IPS-18a (cell line): ENCODE measurements around the gene ITGA2.

ENCODE experiments used
- H3K27ac ChIP-seq: one replicate; pipeline ENCODE4 v1.5.1; 2013; ENCODE audit warnings: low read length
- H3K27me3 ChIP-seq: one replicate; pipeline ENCODE4 v1.6.1; 2013; ENCODE audit warnings: mild to moderate bottlenecking, low read length; ENCODE audit not compliant: control insufficient read depth, insufficient read depth
- H3K36me3 ChIP-seq: one replicate; pipeline ENCODE4 v1.6.1; 2013; ENCODE audit warnings: low read depth, low read length; ENCODE audit not compliant: control insufficient read depth
- H3K4me1 ChIP-seq: one replicate; pipeline ENCODE4 v1.6.1; 2013; ENCODE audit warnings: low read depth, low read length; ENCODE audit not compliant: control insufficient read depth
- H3K4me3 ChIP-seq: one replicate; pipeline ENCODE4 v1.5.1; 2013; ENCODE audit warnings: low read length
- H3K9ac ChIP-seq: one replicate; pipeline ENCODE4 v1.6.1; 2013; ENCODE audit warnings: mild to moderate bottlenecking, low read length, moderate library complexity
- H3K9me3 ChIP-seq: one replicate; pipeline ENCODE4 v1.6.1; 2013; ENCODE audit warnings: low read depth, low read length; ENCODE audit not compliant: control insufficient read depth

Gene ITGA2

DNA sequence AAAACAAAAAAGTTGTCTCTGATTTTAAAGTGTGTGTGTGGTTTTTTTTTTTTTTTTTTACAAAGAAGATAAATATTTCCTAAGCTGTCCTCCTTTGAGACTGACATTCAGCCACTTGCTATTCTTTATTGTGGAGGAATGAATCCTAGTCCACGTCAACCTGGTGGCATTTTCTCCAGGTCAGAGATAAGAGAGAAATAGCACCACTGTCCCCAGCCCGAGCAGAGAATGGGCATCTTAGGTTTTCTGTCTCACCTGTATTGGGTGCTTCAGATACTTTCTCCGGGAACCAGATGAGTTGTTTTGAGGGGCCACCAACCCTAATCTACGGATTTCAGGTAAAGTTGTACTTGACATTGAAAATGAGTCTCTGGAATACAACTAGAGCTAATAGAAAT is 1.4 kb downstream of the ITGA2 start:
- Histone ChIP-seq H3K9ac (peak overlapping the region; percentile 66), H3K27me3 (peaks cover 45% of the 10 kb centered on the region), H3K27ac (no peak overlapping the region), H3K36me3 (no peaks in the 10 kb centered on the region), H3K4me3 (peak overlapping the region; percentile 94), H3K4me1 (peaks cover 3% of the 10 kb centered on the region), H3K9me3 (no peaks in the 10 kb centered on the region)

DNA sequence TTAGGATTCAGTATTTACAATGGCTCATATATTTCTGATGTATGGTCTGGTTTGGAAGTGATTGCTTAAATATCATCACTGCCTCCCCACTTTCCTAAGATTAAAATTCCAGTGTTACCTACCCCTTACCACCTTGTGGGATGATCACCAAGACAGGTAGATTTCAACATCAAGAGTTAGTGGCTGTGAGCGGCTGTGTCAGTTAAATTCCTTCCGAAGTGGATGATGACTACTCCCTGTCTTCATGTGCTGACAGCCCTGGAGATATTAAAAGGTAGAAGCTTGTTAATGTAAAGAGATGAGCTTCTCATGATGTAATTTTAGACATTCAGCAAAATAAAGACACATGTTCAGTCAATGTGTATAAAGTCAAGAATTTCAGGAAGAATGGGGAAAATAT is 4.2 kb downstream of the ITGA2 start:
- Histone ChIP-seq H3K4me3 (no peak overlapping the region), H3K27ac (no peak overlapping the region), H3K36me3 (no peaks in the 10 kb centered on the region), H3K9me3 (no peaks in the 10 kb centered on the region), H3K4me1 (peaks cover 3% of the 10 kb centered on the region), H3K9ac (no peak overlapping the region), H3K27me3 (peaks cover 26% of the 10 kb centered on the region)

DNA sequence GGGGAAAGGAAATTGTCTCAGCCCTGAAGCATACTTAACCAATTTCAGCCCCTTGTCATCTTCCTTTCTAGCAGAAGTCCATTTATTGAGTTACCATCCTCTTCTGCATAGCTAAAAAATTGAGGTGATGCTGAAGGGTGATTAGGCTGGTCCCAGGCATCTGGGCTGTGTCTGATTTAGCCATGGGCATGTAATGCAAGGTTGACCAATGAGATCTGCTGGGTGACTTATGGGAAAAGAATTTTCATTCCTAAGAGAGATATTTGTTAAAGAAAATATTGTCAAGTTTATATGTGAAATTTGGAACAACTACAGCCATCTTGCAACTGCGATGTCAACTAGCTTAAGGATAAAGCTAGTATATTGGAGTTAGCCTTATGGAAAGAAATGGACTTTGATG is 5.1 kb downstream of the ITGA2 start:
- peaks cover 19% of the 10 kb centered on the region for H3K27me3 ChIP-seq
- H3K27ac ChIP-seq: no peak overlapping the region
- H3K4me1 ChIP-seq: peaks cover 3% of the 10 kb centered on the region
- H3K4me3 ChIP-seq: no peak overlapping the region
- H3K9ac ChIP-seq: no peak overlapping the region
- no peaks in the 10 kb centered on the region for H3K9me3 ChIP-seq
- no peaks in the 10 kb centered on the region for H3K36me3 ChIP-seq

DNA sequence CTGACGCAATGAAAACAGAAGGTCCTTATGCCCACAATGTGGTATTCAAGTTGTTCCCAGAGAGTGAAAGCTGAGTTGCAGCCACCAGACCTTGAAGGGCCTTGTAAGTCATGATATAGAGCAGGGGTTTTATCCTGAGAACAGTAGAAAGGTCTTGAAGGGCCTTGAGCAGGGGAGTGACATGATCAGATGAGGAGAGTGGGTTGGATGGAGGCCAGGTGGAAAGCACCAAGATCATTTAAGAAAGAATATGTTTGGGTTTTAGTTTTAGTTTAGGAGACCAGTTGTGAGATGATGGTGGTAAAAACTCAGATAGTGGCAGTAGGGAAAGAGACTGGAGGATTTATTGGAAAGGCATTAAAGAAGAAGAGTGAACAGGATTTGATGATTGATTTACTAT is 5.9 kb downstream of the ITGA2 start:
- H3K4me1 ChIP-seq: peaks cover 3% of the 10 kb centered on the region
- H3K27me3 ChIP-seq: peaks cover 11% of the 10 kb centered on the region
- H3K4me3 ChIP-seq: no peak overlapping the region
- H3K9ac ChIP-seq: no peak overlapping the region
- H3K36me3 ChIP-seq: no peaks in the 10 kb centered on the region
- no peak overlapping the region for H3K27ac ChIP-seq
- H3K9me3 ChIP-seq: no peaks in the 10 kb centered on the region

DNA sequence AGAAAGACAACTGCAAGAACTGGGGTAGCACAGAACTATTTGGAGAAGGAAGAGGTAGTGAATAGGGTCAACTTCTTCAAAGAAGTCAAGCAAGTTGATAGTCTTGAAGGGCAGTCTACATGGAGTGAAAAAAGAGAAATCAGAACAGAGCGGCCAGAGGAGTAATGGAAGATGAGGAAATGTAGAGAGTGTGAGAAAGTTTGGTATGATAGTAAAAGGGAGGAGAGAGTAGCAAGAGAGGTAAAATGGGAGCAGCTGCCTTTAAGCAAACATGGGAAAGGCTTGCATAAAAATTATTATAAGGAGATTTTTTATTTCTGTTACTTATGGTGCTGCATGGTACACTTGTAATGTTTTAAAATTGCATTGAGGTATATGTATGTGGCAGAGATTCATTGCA is 6.8 kb downstream of the ITGA2 start:
- Histone ChIP-seq H3K27ac (no peak overlapping the region), H3K9ac (no peak overlapping the region), H3K4me1 (no peaks in the 10 kb centered on the region), H3K36me3 (no peaks in the 10 kb centered on the region), H3K9me3 (no peaks in the 10 kb centered on the region), H3K4me3 (no peak overlapping the region), H3K27me3 (peaks cover 3% of the 10 kb centered on the region)

DNA sequence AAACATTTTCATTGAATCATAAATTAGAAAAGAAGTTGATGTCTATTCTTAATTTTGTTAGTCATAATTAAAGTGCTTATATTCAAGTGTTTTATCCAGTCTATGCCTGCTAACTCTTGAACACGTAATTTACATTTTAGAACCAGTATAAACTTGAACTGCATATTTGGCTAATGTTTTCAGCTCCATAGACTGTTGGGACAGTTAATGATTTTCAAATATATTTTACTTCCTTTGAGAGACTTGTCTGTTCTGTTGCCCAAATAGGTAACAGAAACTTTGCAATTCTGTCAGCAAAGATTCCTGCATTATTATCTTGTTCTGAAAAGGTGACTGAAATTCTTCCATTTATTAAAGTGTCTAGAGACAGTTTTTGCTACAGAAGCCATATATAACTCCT is 7.8 kb downstream of the ITGA2 start:
- Histone ChIP-seq H3K4me3 (no peak overlapping the region), H3K27me3 (no peaks in the 10 kb centered on the region), H3K9ac (no peak overlapping the region), H3K27ac (no peak overlapping the region), H3K36me3 (no peaks in the 10 kb centered on the region), H3K4me1 (no peaks in the 10 kb centered on the region), H3K9me3 (no peaks in the 10 kb centered on the region)

DNA sequence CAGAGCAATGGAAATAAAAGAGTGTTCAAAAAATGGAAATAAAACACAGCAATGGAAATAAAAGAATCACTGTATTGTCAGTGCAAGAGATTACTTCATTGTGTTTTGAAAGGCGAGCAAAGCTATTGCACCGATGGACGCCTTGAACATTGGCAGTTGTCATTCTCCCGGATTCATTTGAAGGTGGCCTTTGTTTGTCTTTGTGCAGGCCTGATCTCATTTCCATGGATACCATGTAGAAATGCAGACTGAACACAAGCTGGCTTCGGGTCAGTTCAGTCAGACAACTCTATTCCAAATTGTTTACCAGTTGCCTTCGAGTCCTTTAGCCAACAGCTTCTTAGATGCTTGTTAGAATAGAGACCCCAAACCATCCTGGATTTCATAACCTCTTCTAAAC is 8.3 kb downstream of the ITGA2 start:
- H3K36me3 ChIP-seq: no peaks in the 10 kb centered on the region
- no peak overlapping the region for H3K9ac ChIP-seq
- no peak overlapping the region for H3K4me3 ChIP-seq
- H3K27me3 ChIP-seq: no peaks in the 10 kb centered on the region
- no peaks in the 10 kb centered on the region for H3K4me1 ChIP-seq
- no peak overlapping the region for H3K27ac ChIP-seq
- no peaks in the 10 kb centered on the region for H3K9me3 ChIP-seq

DNA sequence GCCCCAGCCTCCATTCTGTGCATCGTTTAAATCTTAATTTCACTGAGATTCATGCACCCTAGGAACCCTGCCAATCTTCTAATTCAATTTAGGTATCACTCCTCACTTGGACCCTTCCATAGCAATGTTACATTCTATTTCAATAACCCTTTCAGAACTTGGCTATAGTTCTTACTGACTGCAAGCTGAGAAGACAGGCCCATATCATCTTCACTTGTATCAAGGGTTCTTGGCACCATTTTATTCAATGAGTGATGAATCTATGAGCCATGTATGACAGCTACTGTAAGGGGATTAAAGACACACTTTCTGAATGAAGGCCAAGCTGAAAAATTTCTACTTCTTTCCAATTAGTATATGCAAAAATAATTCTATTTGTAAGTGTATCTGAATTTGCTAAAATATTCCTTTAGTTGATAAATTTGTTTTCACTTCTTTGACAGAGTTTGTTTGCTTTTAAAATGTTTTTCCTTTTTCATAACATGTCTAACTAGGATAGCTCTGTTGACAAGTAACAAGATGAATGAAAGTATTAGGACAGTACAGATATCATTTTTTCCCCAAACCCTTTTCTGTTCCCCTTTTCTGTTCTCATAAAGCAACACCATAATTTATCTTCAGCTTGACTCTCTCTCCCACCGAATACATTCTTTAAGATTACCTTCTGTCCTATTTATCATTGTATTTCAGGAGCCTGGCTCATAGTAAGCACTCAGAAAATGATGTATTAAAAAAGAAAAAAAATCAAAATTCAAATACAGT is 9.6 kb downstream of the ITGA2 start:
- Histone ChIP-seq H3K9me3 (no peaks in the 10 kb centered on the region), H3K4me1 (no peaks in the 10 kb centered on the region), H3K9ac (no peak overlapping the region), H3K27me3 (no peaks in the 10 kb centered on the region), H3K4me3 (no peak overlapping the region), H3K36me3 (no peaks in the 10 kb centered on the region), H3K27ac (no peak overlapping the region)

DNA sequence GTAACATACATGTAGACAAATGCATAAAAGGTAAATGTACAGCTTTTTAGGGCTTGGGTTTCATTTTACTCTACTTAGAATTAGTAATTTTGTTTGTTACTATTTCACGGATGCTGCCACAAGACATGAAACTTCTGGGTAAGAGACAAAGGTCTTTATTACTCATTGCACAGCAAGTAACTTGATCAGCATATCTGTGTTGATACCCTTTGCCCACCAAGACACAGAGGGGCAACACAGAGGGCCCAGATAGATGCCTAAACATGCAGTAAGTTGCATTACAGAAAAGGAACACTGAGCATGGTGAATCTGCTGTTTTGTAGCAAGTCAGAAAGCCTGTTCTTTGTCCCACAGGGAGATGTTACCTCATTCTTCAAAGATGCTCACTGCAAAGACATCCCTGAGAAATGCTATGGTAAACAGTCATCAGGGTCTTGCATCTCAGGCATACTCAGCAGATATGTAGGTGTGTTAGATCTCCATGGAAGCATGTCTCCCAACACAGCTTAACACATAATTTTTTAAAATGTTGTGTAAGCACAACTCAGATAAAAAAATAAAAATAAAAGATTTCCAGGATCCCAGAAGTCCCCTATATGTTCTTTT is 10.3 kb downstream of the ITGA2 start:
- Histone ChIP-seq H3K4me3 (no peak overlapping the region), H3K27me3 (no peaks in the 10 kb centered on the region), H3K9me3 (no peaks in the 10 kb centered on the region), H3K9ac (no peak overlapping the region), H3K4me1 (no peaks in the 10 kb centered on the region), H3K27ac (no peak overlapping the region), H3K36me3 (no peaks in the 10 kb centered on the region)

DNA sequence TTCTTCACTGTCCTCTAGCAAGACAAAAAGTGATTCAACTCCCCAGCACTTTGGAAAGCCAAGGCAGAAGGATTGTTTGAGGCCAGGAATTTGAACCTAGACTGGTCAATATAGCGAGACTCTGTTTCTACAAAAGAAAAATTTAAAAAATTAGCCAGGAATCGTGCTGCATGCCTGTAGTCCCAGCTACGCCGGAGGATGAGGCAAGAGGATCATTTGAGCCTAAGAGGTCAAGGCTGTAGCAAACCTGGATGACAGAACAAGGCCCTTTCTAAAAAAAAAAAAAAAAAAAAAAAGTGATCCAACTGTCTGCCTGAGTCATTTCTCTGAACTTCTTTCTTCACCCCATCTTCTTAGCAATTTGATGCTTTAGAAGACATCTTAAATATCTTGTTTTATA is 12.4 kb downstream of the ITGA2 start:
- Histone ChIP-seq H3K27me3 (no peaks in the 10 kb centered on the region), H3K36me3 (no peaks in the 10 kb centered on the region), H3K27ac (no peak overlapping the region), H3K4me1 (no peaks in the 10 kb centered on the region), H3K4me3 (no peak overlapping the region), H3K9ac (no peak overlapping the region), H3K9me3 (no peaks in the 10 kb centered on the region)

DNA sequence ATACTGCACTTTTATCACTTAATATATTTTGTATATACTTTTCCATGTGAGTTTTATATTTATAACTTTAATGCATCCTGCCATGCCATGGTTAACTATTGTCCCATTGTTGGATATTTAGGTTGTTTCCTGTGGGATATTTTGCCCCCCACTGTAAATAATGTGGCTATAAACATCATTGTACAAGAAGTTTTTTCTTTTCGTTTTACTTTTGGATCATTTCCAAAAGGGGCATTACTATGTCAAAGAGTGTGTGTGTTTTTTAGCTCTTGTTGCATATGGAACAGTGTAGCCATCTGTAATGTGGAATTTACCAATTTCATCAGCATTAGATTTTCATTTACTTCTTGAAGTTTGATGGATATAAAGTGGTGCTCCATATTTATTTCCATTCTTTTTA is 13.3 kb downstream of the ITGA2 start:
- H3K4me3 ChIP-seq: no peak overlapping the region
- H3K4me1 ChIP-seq: no peaks in the 10 kb centered on the region
- no peaks in the 10 kb centered on the region for H3K9me3 ChIP-seq
- H3K9ac ChIP-seq: no peak overlapping the region
- no peaks in the 10 kb centered on the region for H3K36me3 ChIP-seq
- H3K27ac ChIP-seq: no peak overlapping the region
- no peaks in the 10 kb centered on the region for H3K27me3 ChIP-seq

DNA sequence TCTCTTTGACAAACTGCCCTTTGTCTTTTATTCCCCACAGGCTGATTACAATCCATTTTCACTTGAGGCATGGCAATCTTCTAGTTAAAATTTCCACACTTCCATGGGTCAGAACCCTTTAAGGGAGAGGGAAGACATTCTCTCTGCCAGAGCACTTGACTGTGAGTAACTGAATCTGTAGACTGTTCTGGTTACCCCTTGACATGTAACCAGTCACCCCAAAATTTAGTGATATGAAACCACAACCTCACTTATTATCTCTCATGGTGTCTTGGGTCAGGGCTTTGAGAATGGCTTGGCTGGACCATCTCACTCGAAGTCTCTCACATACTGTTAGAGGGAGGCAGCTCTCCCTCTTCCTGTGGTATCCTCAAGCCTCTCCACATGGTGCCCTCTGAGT is 14.0 kb downstream of the ITGA2 start:
- no peaks in the 10 kb centered on the region for H3K36me3 ChIP-seq
- H3K9me3 ChIP-seq: no peaks in the 10 kb centered on the region
- H3K27me3 ChIP-seq: no peaks in the 10 kb centered on the region
- no peaks in the 10 kb centered on the region for H3K4me1 ChIP-seq
- H3K27ac ChIP-seq: no peak overlapping the region
- no peak overlapping the region for H3K4me3 ChIP-seq
- H3K9ac ChIP-seq: no peak overlapping the region
